Esophagus muscularis mucosa (tissue), 4 donors: ENCODE results near the gene CDS2. TPM values are rescaled to one million over a fixed set of nuclear protein-coding genes. Genes with fewer than 3 reads are reported as not detected.
A peak's percentile ranks its signal among the peaks of the same experiment; 100 is the strongest.

Experiments used
- DNase-seq: peaks from one replicate; pipeline ENCODE4 v3.0.0-alpha.2; 2017; ENCODE audit errors: extremely low spot score
- H3K27ac ChIP-seq, 4 donors: fragments of 200-600 bp; sonication (generic); replicated peaks in 1 of 4; 1 replicate in 3 of 4; 2 replicates in 1 of 4; pipeline ENCODE4 v1.5.1; 2016 to 2019; ENCODE audit warnings: mild to moderate bottlenecking in 1 of 4
- H3K27me3 ChIP-seq, 4 donors: fragments of 200-600 bp; sonication (generic); one replicate each; pipeline versions ENCODE4 v1.5.1 to v1.6.0; 2016 to 2019
- H3K36me3 ChIP-seq, 4 donors: fragments of 200-600 bp; sonication (generic); one replicate each; pipeline ENCODE4 v1.5.1; 2016 to 2019
- H3K4me1 ChIP-seq, 4 donors: fragments of 200-600 bp; sonication (generic); one replicate each; pipeline ENCODE4 v1.5.1; 2016 to 2019
- H3K4me3 ChIP-seq, 4 donors: fragments of 200-600 bp; sonication (generic); 1 replicate in 2 of 4; 2 replicates in 2 of 4; pipeline ENCODE4 v1.5.1; 2016 to 2019; ENCODE audit warnings: mild to moderate bottlenecking in 4 of 4, moderate library complexity in 1 of 4
- H3K9me3 ChIP-seq, 4 donors: fragments of 200-600 bp; sonication (generic); 1 replicate in 3 of 4; 2 replicates in 1 of 4; pipeline ENCODE4 v1.5.1; 2016 to 2019
- CTCF ChIP-seq, 3 experiments: fragments of 200-600 bp in 2 of 3; fragments of 450-650 bp in 1 of 3; sonication (generic) in 2 of 3; IDR thresholded peaks; one replicate each; pipeline ENCODE4 v1.5.1; 2017 to 2019; ENCODE audit warnings: antibody characterized with exemption in 3 of 3, mild to moderate bottlenecking in 2 of 3, moderate library complexity in 1 of 3
- EP300 ChIP-seq: sonication (generic); formaldehyde crosslinking; IDR thresholded peaks from one replicate; pipeline ENCODE4 v1.6.1; 2017; ENCODE audit warnings: antibody characterized with exemption
- POLR2A ChIP-seq: fragments of 450-650 bp; IDR thresholded peaks from one replicate; pipeline ENCODE4 v1.6.1; 2017; ENCODE audit warnings: antibody characterized with exemption, moderate library complexity, mild to moderate bottlenecking, low read depth
- POLR2AphosphoS5 ChIP-seq, 2 donors: sonication (generic); formaldehyde crosslinking; IDR thresholded peaks; one replicate each; pipeline ENCODE4 v1.6.1; 2017; ENCODE audit warnings: antibody characterized with exemption in 2 of 2
- WGBS: methylation state at CpG from one replicate; pipeline ENCODE4 v1.1.5; 2018; 5-methylcytosine and 5-hydroxymethylcytosine counted together
- intact Hi-C: fragments of 100-400 bp; cut with DNase I; formaldehyde crosslinking; loops from one replicate; pipeline ENCODE4 v1.15.1; 2023
- small RNA-seq, 3 donors: library from RNA; depleted of rRNA; stranded (forward); fragments of <200 nt; gene quantifications; one replicate each; pipeline ENCODE3, GENCODE V24; 2016
- total RNA-seq, 4 donors: library from RNA; depleted of rRNA; stranded (reverse); fragments of >200 nt; gene quantifications; one replicate each; pipeline versions ENCODE4 v1.1.0 to v1.2.1, GENCODE V29; 2016

Gene CDS2
- total RNA-seq, 4 donors from 2014 or later: 54.8 to 83.1 (median 69.7) TPM

GRCh38 chr20:5222919-5223634, 96.3 kb downstream of the CDS2 start:
- TF ChIP-seq CTCF (IDR thresholded peaks at IDR 0.05) (peak; percentile 61 to 80 (median 61)), POLR2A (no peak), EP300 (no peak), POLR2AphosphoS5 (IDR thresholded peaks at IDR 0.05) (no peak)
- WGBS: 36% methylated on average over 11 of the region's 11 CpGs
- Histone ChIP-seq H3K27ac (no peak overlapping the region), H3K4me1 (no peaks in the 10 kb centered on the region), H3K27me3 (no peaks in the 10 kb centered on the region), H3K36me3 (peaks cover 0 to 13% (median 4%) of the 10 kb centered on the region in 4 donors), H3K9me3 (no peaks in the 10 kb centered on the region), H3K4me3 (no peak overlapping the region)
- DNase-seq: no peak
- intact Hi-C loops: no loop called here

- 76% methylated on average over 4 of the region's 4 CpGs for WGBS
- H3K27ac ChIP-seq: no peak overlapping the region
- no peaks in the 10 kb centered on the region for H3K4me1 ChIP-seq
- no peak for TF ChIP-seq POLR2AphosphoS5 (IDR thresholded peaks at IDR 0.05)
- TF ChIP-seq CTCF (IDR thresholded peaks at IDR 0.05): no peak
- TF ChIP-seq POLR2A: no peak
- no peak for TF ChIP-seq EP300
- DNase-seq: no peak
- no peak overlapping the region for H3K4me3 ChIP-seq
- H3K27me3 ChIP-seq: no peaks in the 10 kb centered on the region
- H3K36me3 ChIP-seq: peaks cover 0 to 4% (median 0%) of the 10 kb centered on the region in 4 donors
- intact Hi-C loops: no loop called here
- H3K9me3 ChIP-seq: no peaks in the 10 kb centered on the region
Measured at GRCh38 chr20:5230544-5230943, 103.7 kb downstream of the CDS2 start.

- intact Hi-C loops: no loop called here
- no peak overlapping the region for H3K4me3 ChIP-seq
- H3K36me3 ChIP-seq: no peaks in the 10 kb centered on the region
- H3K27me3 ChIP-seq: no peaks in the 10 kb centered on the region
- H3K9me3 ChIP-seq: peaks cover 0 to 5% (median 0%) of the 10 kb centered on the region in 4 donors
- no peak overlapping the region for H3K27ac ChIP-seq
- TF ChIP-seq POLR2A (no peak), CTCF (IDR thresholded peaks at IDR 0.05) (no peak), EP300 (no peak), POLR2AphosphoS5 (IDR thresholded peaks at IDR 0.05) (no peak)
- WGBS: 11% methylated on average over 1 of the region's 1 CpG
- H3K4me1 ChIP-seq: no peaks in the 10 kb centered on the region
- DNase-seq: no peak
Measured at GRCh38 chr20:5234158-5234557, 107.3 kb downstream of the CDS2 start.

- no peak for DNase-seq
- Histone ChIP-seq H3K27ac (no peak overlapping the region), H3K36me3 (no peaks in the 10 kb centered on the region), H3K4me1 (no peaks in the 10 kb centered on the region), H3K9me3 (peaks cover 0 to 5% (median 0%) of the 10 kb centered on the region in 4 donors), H3K27me3 (no peaks in the 10 kb centered on the region), H3K4me3 (no peak overlapping the region)
- 70% methylated on average over 1 of the region's 1 CpG for WGBS
- TF ChIP-seq EP300: no peak
- TF ChIP-seq POLR2AphosphoS5 (IDR thresholded peaks at IDR 0.05): no peak
- no peak for TF ChIP-seq POLR2A
- TF ChIP-seq CTCF (IDR thresholded peaks at IDR 0.05): no peak
- intact Hi-C loops: no loop called here
Measured at GRCh38 chr20:5234978-5235377, 108.2 kb downstream of the CDS2 start.

Small RNA genes within 50 kb of the gene (small RNA-seq; reads per million reads assigned to genes)
- 0 reads per million in 3 donors for gene RF00019
- 0 reads per million in 3 donors for gene RF00568
- 0 reads per million in 3 donors for gene RNA5SP474

Other genes starting within 250 kb of the CDS2 start
- gene SLC23A2, start 125.5 kb upstream of the CDS2 start, total RNA-seq: 10 to 100 TPM in 3 of 4 donors, 1 to 10 TPM in 1; 8.7 to 16.0 (median 12.2) TPM
- 100 to 1,000 TPM in 3 of 4 donors, 10 to 100 TPM in 1; 85.8 to 118 (median 107) TPM for gene TMEM230, start 13.9 kb upstream of the CDS2 start, total RNA-seq
- gene PCNA, start 7.0 kb upstream of the CDS2 start, total RNA-seq: 10 to 100 TPM; 25.0 to 37.8 (median 35.9) TPM
- not detected for gene PROKR2, start 189.9 kb downstream of the CDS2 start, total RNA-seq